Neural cell (in vitro differentiated cells): Measurements from ENCODE around the gene GLUD2. TPM values are rescaled to one million over a fixed set of nuclear protein-coding genes. Genes with fewer than 3 reads are reported as not detected.
"Not testable (repeated sequence)": the region's sequence is repeated elsewhere in the genome, so short reads cannot be mapped to it uniquely, and the experiment has no call there.

Source experiments
- H2AFZ ChIP-seq: fragments of 200-600, 300-800 bp; sonication (generic), shearing (Covaris generic); 2 replicates; pipeline ENCODE4 v1.6.0; 2014; ENCODE audit warnings: low read depth, mild to moderate bottlenecking, antibody characterized with exemption, low read length, moderate library complexity
- H3F3A ChIP-seq: fragments of 200-600 bp; shearing (Covaris generic); 2 replicates; pipeline ENCODE4 v1.6.1; 2016; ENCODE audit warnings: mild to moderate bottlenecking, moderate library complexity, mixed read lengths, antibody characterized with exemption, low read length; ENCODE audit not compliant: insufficient read depth, poor library complexity, severe bottlenecking
- H3K27ac ChIP-seq: fragments of 200-600, 300-800 bp; sonication (generic), shearing (Covaris generic); 2 replicates; pipeline ENCODE4 v1.5.1; 2014; ENCODE audit warnings: mild to moderate bottlenecking, low read length, moderate library complexity
- H3K27me3 ChIP-seq: fragments of 300-800, 200-600 bp; sonication (generic), shearing (Covaris generic); 2 replicates; pipeline ENCODE4 v1.6.0; 2014; ENCODE audit warnings: mild to moderate bottlenecking, low read depth, low read length, moderate library complexity; ENCODE audit not compliant: insufficient read depth
- H3K36me3 ChIP-seq: fragments of 300-800, 200-600 bp; sonication (generic), shearing (Covaris generic); 2 replicates; pipeline ENCODE4 v1.5.1; 2014; ENCODE audit warnings: mild to moderate bottlenecking, antibody characterized with exemption, low read length, moderate library complexity; ENCODE audit not compliant: insufficient read depth
- H3K4me2 ChIP-seq: fragments of 300-800, 200-600 bp; sonication (generic), shearing (Covaris generic); 2 replicates; pipeline ENCODE4 v1.6.0; 2014; ENCODE audit warnings: mild to moderate bottlenecking, low read length
- H3K4me3 ChIP-seq: fragments of 300-800, 200-600 bp; sonication (generic), shearing (Covaris generic); 2 replicates; pipeline ENCODE4 v1.5.1; 2014; ENCODE audit warnings: mild to moderate bottlenecking, low read length, moderate library complexity
- H3K79me2 ChIP-seq: fragments of 200-600 bp; shearing (Covaris generic); replicated peaks from 2 replicates; pipeline ENCODE4 v1.6.0; 2014; ENCODE audit warnings: mild to moderate bottlenecking, low read length, moderate library complexity; ENCODE audit not compliant: insufficient read depth
- H3K9ac ChIP-seq: fragments of 300-800, 200-600 bp; sonication (generic), shearing (Covaris generic); 2 replicates; pipeline ENCODE4 v1.6.1; 2016; ENCODE audit warnings: mild to moderate bottlenecking, low read length, mixed read lengths
- H3K9me2 ChIP-seq: fragments of 200-600 bp; shearing (Covaris generic); 2 replicates; pipeline ENCODE4 v1.6.1; 2016; ENCODE audit warnings: mild to moderate bottlenecking, low read length, mixed read lengths; ENCODE audit not compliant: insufficient read depth
- H3K9me3 ChIP-seq: fragments of 200-600, 300-800 bp; sonication (generic), shearing (Covaris generic); 2 replicates; pipeline ENCODE4 v1.6.1; 2016; ENCODE audit warnings: mild to moderate bottlenecking, mixed run types, low read length, moderate library complexity, mixed read lengths
- H4K20me1 ChIP-seq: fragments of 200-600 bp; shearing (Covaris generic); 2 replicates; pipeline ENCODE4 v1.6.1; 2016; ENCODE audit warnings: mild to moderate bottlenecking, mixed run types; ENCODE audit not compliant: insufficient read depth
- EP300 ChIP-seq: fragments of 450-650 bp; conservative IDR thresholded peaks from 2 replicates; pipeline ENCODE4 v1.6.1; 2014; ENCODE audit warnings: antibody characterized with exemption, mild to moderate bottlenecking, moderate library complexity; ENCODE audit not compliant: poor library complexity, severe bottlenecking
- EZH2 ChIP-seq: fragments of 200-600, 300-800 bp; shearing (Covaris generic), sonication (generic); IDR thresholded peaks from 2 replicates; pipeline ENCODE4 v1.6.1; 2014; ENCODE audit warnings: antibody characterized with exemption, low read length, borderline replicate concordance, mild to moderate bottlenecking; ENCODE audit not compliant: insufficient read depth, poor library complexity, severe bottlenecking
- MXI1 ChIP-seq: fragments of 450-650 bp; conservative IDR thresholded peaks from 2 replicates; pipeline ENCODE4 v1.6.1; 2014; ENCODE audit warnings: antibody characterized with exemption, mild to moderate bottlenecking; ENCODE audit not compliant: poor library complexity, severe bottlenecking
- POLR2AphosphoS5 ChIP-seq: IDR thresholded peaks from 2 replicates; pipeline ENCODE4 v1.6.1; 2012
- RAD21 ChIP-seq: fragments of 450-650 bp; conservative IDR thresholded peaks from 2 replicates; pipeline ENCODE4 v1.6.1; 2014; ENCODE audit warnings: antibody characterized with exemption, mild to moderate bottlenecking, moderate library complexity
- SMC3 ChIP-seq: fragments of 450-650 bp; conservative IDR thresholded peaks from 2 replicates; pipeline ENCODE4 v1.6.1; 2014; ENCODE audit warnings: antibody characterized with exemption, mild to moderate bottlenecking, moderate library complexity; ENCODE audit not compliant: poor library complexity
- TAF1 ChIP-seq: IDR thresholded peaks from 2 replicates; pipeline ENCODE4 v1.6.1; 2012; ENCODE audit warnings: low read depth
- polyA minus RNA-seq: library from RNA; depleted of rRNA, polyadenylated mRNA; stranded (reverse); fragments of >200 nt; gene quantifications from 2 replicates; pipeline ENCODE4 v1.2.3, GENCODE V29; 2014
- polyA plus RNA-seq: library from polyadenylated mRNA; depleted of rRNA; stranded (reverse); fragments of >200 nt; gene quantifications from 2 replicates; pipeline ENCODE4 v1.2.3, GENCODE V29; 2014
- TF ChIP-seq, protein P1 (sequence below): fragments of 450-650 bp; IDR thresholded peaks from 2 replicates; pipeline ENCODE4 v1.5.1; 2014; ENCODE audit warnings: antibody characterized with exemption, mild to moderate bottlenecking, moderate library complexity; ENCODE audit not compliant: poor library complexity, severe bottlenecking
- TF ChIP-seq, protein P2 (sequence below): IDR thresholded peaks from 2 replicates; pipeline ENCODE4 v1.6.1; 2012; ENCODE audit warnings: borderline replicate concordance

Gene GLUD2
- polyA plus RNA-seq (0.35 and 0.68 TPM in 2 replicates), polyA minus RNA-seq (0.58 and 0.73 TPM in 2 replicates)

DNA sequence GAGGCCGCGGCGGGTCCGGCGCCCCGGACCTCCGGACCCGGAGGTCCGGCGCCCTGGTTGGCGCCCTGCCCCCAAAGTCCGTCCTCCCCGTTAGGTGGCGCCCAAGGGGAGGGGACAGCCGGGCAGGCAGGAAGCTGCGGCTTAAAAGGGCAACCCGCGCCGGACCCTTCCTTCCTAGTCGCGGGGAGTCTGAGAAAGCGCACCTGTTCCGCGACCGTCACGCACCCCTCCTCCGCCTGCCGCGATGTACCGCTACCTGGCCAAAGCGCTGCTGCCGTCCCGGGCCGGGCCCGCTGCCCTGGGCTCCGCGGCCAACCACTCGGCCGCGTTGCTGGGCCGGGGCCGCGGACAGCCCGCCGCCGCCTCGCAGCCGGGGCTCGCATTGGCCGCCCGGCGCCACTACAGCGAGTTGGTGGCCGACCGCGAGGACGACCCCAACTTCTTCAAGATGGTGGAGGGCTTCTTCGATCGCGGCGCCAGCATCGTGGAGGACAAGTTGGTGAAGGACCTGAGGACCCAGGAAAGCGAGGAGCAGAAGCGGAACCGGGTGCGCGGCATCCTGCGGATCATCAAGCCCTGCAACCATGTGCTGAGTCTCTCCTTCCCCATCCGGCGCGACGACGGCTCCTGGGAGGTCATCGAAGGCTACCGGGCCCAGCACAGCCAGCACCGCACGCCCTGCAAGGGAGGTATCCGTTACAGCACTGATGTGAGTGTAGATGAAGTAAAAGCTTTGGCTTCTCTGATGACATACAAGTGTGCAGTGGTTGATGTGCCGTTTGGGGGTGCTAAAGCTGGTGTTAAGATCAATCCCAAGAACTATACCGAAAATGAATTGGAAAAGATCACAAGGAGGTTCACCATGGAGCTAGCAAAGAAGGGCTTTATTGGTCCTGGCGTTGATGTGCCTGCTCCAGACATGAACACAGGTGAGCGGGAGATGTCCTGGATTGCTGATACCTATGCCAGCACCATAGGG, at the start of gene GLUD2:
Gene GLUD2, plus strand, starts transcription at position 170 of the 979 bp plus-strand sequence. Its CDS starts 75 bp downstream, at position 245.
- not testable (repeated sequence) for H3K9me3 ChIP-seq, H3K9ac ChIP-seq, H3K27me3 ChIP-seq, H3F3A ChIP-seq, H3K4me2 ChIP-seq, H3K9me2 ChIP-seq, H2AFZ ChIP-seq, H3K4me3 ChIP-seq, H4K20me1 ChIP-seq, H3K79me2 ChIP-seq, H3K27ac ChIP-seq, H3K36me3 ChIP-seq

DNA sequence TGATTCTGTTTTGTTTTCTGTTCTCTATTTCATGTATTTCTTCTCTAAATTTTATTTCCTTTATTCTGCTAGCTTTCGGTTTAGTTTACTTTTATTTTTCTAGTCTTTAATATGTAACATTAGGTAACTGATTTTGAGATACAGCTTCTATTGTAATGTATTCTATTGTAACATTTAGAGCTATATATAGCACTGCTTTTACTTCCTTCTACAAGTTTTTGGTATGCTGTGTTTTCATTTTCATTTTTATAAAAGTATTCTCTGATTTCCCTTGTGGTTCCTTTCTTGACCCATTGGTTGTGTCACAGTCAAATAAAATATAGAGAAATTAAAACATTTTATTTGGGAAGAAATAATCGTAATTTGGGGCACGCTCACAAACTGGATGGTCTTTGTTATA, 48.0 kb upstream of the GLUD2 start:
- H3K4me3 ChIP-seq: no peak overlapping the region
- no peaks in the 10 kb centered on the region for H3K36me3 ChIP-seq
- H3K9me3 ChIP-seq: no peaks in the 10 kb centered on the region
- H4K20me1 ChIP-seq: no peaks in the 10 kb centered on the region
- no peaks in the 10 kb centered on the region for H3K9me2 ChIP-seq
- H3K4me2 ChIP-seq: no peak overlapping the region
- no peak overlapping the region for H3K27ac ChIP-seq
- no peaks in the 10 kb centered on the region for H3F3A ChIP-seq
- no peak overlapping the region for H3K9ac ChIP-seq
- no peaks in the 10 kb centered on the region for H3K79me2 ChIP-seq
- TF ChIP-seq EZH2 (no peak), POLR2AphosphoS5 (no peak), EP300 (no peak), MXI1 (no peak), TAF1 (no peak), SMC3 (no peak), RAD21 (no peak)
- TF ChIP-seq, protein P1, sequence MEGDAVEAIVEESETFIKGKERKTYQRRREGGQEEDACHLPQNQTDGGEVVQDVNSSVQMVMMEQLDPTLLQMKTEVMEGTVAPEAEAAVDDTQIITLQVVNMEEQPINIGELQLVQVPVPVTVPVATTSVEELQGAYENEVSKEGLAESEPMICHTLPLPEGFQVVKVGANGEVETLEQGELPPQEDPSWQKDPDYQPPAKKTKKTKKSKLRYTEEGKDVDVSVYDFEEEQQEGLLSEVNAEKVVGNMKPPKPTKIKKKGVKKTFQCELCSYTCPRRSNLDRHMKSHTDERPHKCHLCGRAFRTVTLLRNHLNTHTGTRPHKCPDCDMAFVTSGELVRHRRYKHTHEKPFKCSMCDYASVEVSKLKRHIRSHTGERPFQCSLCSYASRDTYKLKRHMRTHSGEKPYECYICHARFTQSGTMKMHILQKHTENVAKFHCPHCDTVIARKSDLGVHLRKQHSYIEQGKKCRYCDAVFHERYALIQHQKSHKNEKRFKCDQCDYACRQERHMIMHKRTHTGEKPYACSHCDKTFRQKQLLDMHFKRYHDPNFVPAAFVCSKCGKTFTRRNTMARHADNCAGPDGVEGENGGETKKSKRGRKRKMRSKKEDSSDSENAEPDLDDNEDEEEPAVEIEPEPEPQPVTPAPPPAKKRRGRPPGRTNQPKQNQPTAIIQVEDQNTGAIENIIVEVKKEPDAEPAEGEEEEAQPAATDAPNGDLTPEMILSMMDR: no peak
- TF ChIP-seq, protein P2, sequence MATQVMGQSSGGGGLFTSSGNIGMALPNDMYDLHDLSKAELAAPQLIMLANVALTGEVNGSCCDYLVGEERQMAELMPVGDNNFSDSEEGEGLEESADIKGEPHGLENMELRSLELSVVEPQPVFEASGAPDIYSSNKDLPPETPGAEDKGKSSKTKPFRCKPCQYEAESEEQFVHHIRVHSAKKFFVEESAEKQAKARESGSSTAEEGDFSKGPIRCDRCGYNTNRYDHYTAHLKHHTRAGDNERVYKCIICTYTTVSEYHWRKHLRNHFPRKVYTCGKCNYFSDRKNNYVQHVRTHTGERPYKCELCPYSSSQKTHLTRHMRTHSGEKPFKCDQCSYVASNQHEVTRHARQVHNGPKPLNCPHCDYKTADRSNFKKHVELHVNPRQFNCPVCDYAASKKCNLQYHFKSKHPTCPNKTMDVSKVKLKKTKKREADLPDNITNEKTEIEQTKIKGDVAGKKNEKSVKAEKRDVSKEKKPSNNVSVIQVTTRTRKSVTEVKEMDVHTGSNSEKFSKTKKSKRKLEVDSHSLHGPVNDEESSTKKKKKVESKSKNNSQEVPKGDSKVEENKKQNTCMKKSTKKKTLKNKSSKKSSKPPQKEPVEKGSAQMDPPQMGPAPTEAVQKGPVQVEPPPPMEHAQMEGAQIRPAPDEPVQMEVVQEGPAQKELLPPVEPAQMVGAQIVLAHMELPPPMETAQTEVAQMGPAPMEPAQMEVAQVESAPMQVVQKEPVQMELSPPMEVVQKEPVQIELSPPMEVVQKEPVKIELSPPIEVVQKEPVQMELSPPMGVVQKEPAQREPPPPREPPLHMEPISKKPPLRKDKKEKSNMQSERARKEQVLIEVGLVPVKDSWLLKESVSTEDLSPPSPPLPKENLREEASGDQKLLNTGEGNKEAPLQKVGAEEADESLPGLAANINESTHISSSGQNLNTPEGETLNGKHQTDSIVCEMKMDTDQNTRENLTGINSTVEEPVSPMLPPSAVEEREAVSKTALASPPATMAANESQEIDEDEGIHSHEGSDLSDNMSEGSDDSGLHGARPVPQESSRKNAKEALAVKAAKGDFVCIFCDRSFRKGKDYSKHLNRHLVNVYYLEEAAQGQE: no peak
- H2AFZ ChIP-seq: no peak overlapping the region
- no peaks in the 10 kb centered on the region for H3K27me3 ChIP-seq
